AG09319 (cell line): ENCODE results near the gene ZWINT.

Experiments used
- DNase-seq: peaks from one replicate; pipeline ENCODE4 v3.0.0-alpha.2; 2010; ENCODE audit warnings: low read depth; ENCODE audit errors: extremely low read depth
- CTCF ChIP-seq: IDR thresholded peaks from 2 replicates; pipeline ENCODE4 v1.5.1; 2011; ENCODE audit warnings: low read depth, mild to moderate bottlenecking, inconsistent platforms, low read length, moderate library complexity

ZWINT gene

GRCh38 chr10:56319386-56319785, 41.7 kb downstream of the ZWINT start:
- TF ChIP-seq CTCF = no peak
- no peak for DNase-seq

GRCh38 chr10:56318816-56319215, 42.2 kb downstream of the ZWINT start:
- no peak for TF ChIP-seq CTCF
- DNase-seq = no peak

- DNase-seq = no peak
- TF ChIP-seq CTCF = no peak
These were observed 43.5 kb downstream of the ZWINT start for GRCh38 chr10:56317603-56318002.

GRCh38 chr10:56316603-56317002, 44.5 kb downstream of the ZWINT start:
- DNase-seq = no peak
- TF ChIP-seq CTCF = no peak
